GM06990 (cell line): ENCODE measurements around the gene TCF3.
A peak's percentile ranks its signal among the peaks of the same experiment; 100 is the strongest.

Experiments used
- DNase-seq: peaks from one replicate; pipeline ENCODE4 v3.0.0-alpha.2; 2011; ENCODE audit not compliant: insufficient read length; ENCODE audit errors: extremely low read depth
- H3K27me3 ChIP-seq: replicated peaks from 2 replicates; pipeline ENCODE4 v1.6.0; 2011; ENCODE audit warnings: low read length; ENCODE audit not compliant: control insufficient read depth, insufficient read depth
- H3K36me3 ChIP-seq: 2 replicates; pipeline ENCODE4 v1.5.1; 2011; ENCODE audit warnings: low read length; ENCODE audit not compliant: control insufficient read depth, insufficient read depth
- H3K4me3 ChIP-seq: replicated peaks from 2 replicates; pipeline ENCODE4 v1.5.1; 2011; ENCODE audit warnings: low read depth, mild to moderate bottlenecking, control low read depth, low read length
- CTCF ChIP-seq: IDR thresholded peaks from 2 replicates; pipeline ENCODE4 v1.5.1; 2011; ENCODE audit warnings: low read length, control low read depth, mild to moderate bottlenecking, inconsistent platforms; ENCODE audit not compliant: insufficient read depth, poor library complexity, severe bottlenecking

The TCF3 gene

GRCh38 chr19:1609103-1609396 is 43.4 kb downstream of the TCF3 start:
- H3K27me3 ChIP-seq: no peaks in the 10 kb centered on the region
- DNase-seq: no peak
- H3K36me3 ChIP-seq: peaks cover 36% of the 10 kb centered on the region
- no peak overlapping the region for H3K4me3 ChIP-seq
- TF ChIP-seq CTCF: no peak

- H3K4me3 ChIP-seq: no peak overlapping the region
Observed at GRCh38 chr19:1608359-1609102, 43.9 kb downstream of the TCF3 start.

GRCh38 chr19:1606138-1606651 is 46.2 kb downstream of the TCF3 start:
- peaks cover 10% of the 10 kb centered on the region for H3K36me3 ChIP-seq
- no peaks in the 10 kb centered on the region for H3K27me3 ChIP-seq
- TF ChIP-seq CTCF: no peak
- no peak for DNase-seq
- peak overlapping the region; percentile 96 for H3K4me3 ChIP-seq

More at GRCh38 chr19:1608359-1609102, 43.9 kb downstream of the TCF3 start:
- no peaks in the 10 kb centered on the region for H3K27me3 ChIP-seq
- DNase-seq: no peak
- H3K36me3 ChIP-seq: peaks cover 31% of the 10 kb centered on the region
- TF ChIP-seq CTCF: no peak

GRCh38 chr19:1605236-1606137 is 46.9 kb downstream of the TCF3 start, which contains the start of gene UQCR11:
TSS of gene UQCR11 (minus strand) at chr19:1605462. CDS start at chr19:1605409, 53 bp downstream.
- peak; percentile 66 for TF ChIP-seq CTCF
- H3K27me3 ChIP-seq: no peaks in the 10 kb centered on the region
- H3K4me3 ChIP-seq: peak within 1 kb of the TSS; percentile 96
- DNase-seq: peak; percentile 94
- peaks cover 8% of the 10 kb centered on the region for H3K36me3 ChIP-seq

- H3K4me3 ChIP-seq: no peak overlapping the region
- no peaks in the 10 kb centered on the region for H3K27me3 ChIP-seq
- TF ChIP-seq CTCF: no peak
- peaks cover 16% of the 10 kb centered on the region for H3K36me3 ChIP-seq
- no peak for DNase-seq
Observed at GRCh38 chr19:1602091-1602707, 50.2 kb downstream of the TCF3 start.
